Panc1 (cell line): ENCODE results near the gene NBR1. TPM values are rescaled to one million over a fixed set of nuclear protein-coding genes. Genes with fewer than 3 reads are reported as not detected.
"Not testable (repeated sequence)": the region's sequence is repeated elsewhere in the genome, so short reads cannot be mapped to it uniquely, and the experiment has no call there.

Source experiments
- ATAC-seq: fragments of 200-7000 bp; cut with Tn5 transposase; 2 replicates; pipeline ENCODE4 v1.9.1; 2020; ENCODE audit warnings: mild to moderate bottlenecking, moderate library complexity
- BruUV-seq: library from RNA; stranded (reverse); fragments of 400-500 nt; replicated peaks from 2 replicates; lab custom pipeline; 2021; lab: Mats Ljungman, UMichigan
- CTCF ChIA-PET: fragments of 300-600 bp; sonication (Branson Sonifier 250); formaldehyde crosslinking; loops from one replicate; lab custom pipeline; 2022; ENCODE audit warnings: antibody characterized with exemption; lab: Charles Lee
- POLR2A ChIA-PET: fragments of 300-600 bp; sonication (Branson Sonifier 250); formaldehyde crosslinking; loops from one replicate; lab custom pipeline; 2022; ENCODE audit warnings: antibody characterized with exemption; lab: Charles Lee
- DNase-seq: peaks from one replicate; pipeline ENCODE4 v3.0.0-alpha.2; 2010; ENCODE audit warnings: low read depth, low spot score
- H3K27ac ChIP-seq: 2 replicates; pipeline ENCODE4 v1.5.1; 2011; ENCODE audit warnings: mild to moderate bottlenecking, low read length, inconsistent platforms
- H3K27me3 ChIP-seq: fragments of 200-500 bp; sonication (Bioruptor generic); 2 replicates; pipeline ENCODE4 v1.6.0; 2014; ENCODE audit warnings: low read length, inconsistent platforms; ENCODE audit not compliant: control insufficient read depth, insufficient read depth
- H3K36me3 ChIP-seq: fragments of 200-500 bp; sonication (Bioruptor generic); 2 replicates; pipeline ENCODE4 v1.5.1; 2014; ENCODE audit warnings: inconsistent platforms, mild to moderate bottlenecking, low read length, moderate library complexity; ENCODE audit not compliant: control insufficient read depth, insufficient read depth
- H3K4me1 ChIP-seq: 2 replicates; pipeline ENCODE4 v1.5.1; 2011; ENCODE audit warnings: inconsistent platforms, mild to moderate bottlenecking, low read length, moderate library complexity; ENCODE audit not compliant: control insufficient read depth, insufficient read depth
- H3K4me3 ChIP-seq, 2 experiments: 2 replicates each; pipeline ENCODE4 v1.5.1; 2011 to 2012; ENCODE audit warnings: low read depth in 2 of 2, low read length in 2 of 2, mild to moderate bottlenecking in 2 of 2, inconsistent platforms in 1 of 2, moderate library complexity in 1 of 2
- H3K9me3 ChIP-seq: fragments of 200-500 bp; sonication (Bioruptor generic); 2 replicates; pipeline ENCODE4 v1.5.1; 2014; ENCODE audit warnings: low read depth, mild to moderate bottlenecking, inconsistent platforms, low read length, moderate library complexity; ENCODE audit not compliant: control insufficient read depth, insufficient read depth
- POLR2AphosphoS5 ChIP-seq: IDR thresholded peaks from 2 replicates; pipeline ENCODE4 v1.6.1; 2012; ENCODE audit warnings: mild to moderate bottlenecking, low read depth, low read length, moderate library complexity
- SIN3A ChIP-seq: IDR thresholded peaks from 2 replicates; pipeline ENCODE4 v1.6.1; 2012; ENCODE audit warnings: low read depth, mild to moderate bottlenecking, low read length, moderate library complexity, borderline replicate concordance; ENCODE audit not compliant: insufficient read depth
- TCF7L2 ChIP-seq: IDR thresholded peaks from 2 replicates; pipeline ENCODE4 v1.6.1; 2011; ENCODE audit warnings: mild to moderate bottlenecking, low read depth, low read length, inconsistent platforms
- in situ Hi-C: cut with HindIII; loops from 2 replicates; pipeline ENCODE4 v1.10.0; 2016; ENCODE audit warnings: low sequenced_read_pairs, low pct_unique_long_range_greater_than_20kb
- intact Hi-C: fragments of 100-400 bp; cut with micrococcal nuclease; formaldehyde crosslinking; loops from one replicate; pipeline ENCODE4 v1.10.0; 2022; ENCODE audit not compliant: unreplicated experiment
- total RNA-seq: library from RNA; stranded (reverse); gene quantifications from one replicate; pipeline ENCODE4 v1.2.1, GENCODE V29; 2021; ENCODE audit not compliant: unreplicated experiment
- TF ChIP-seq, protein P1 (sequence below), 2 experiments: IDR thresholded peaks; 2 replicates each; pipeline ENCODE4 v1.6.1; 2011 to 2012; ENCODE audit warnings: low read depth in 2 of 2, control low read depth in 1 of 2, low read length in 1 of 2, mild to moderate bottlenecking in 1 of 2, moderate library complexity in 1 of 2; ENCODE audit not compliant: insufficient read depth in 1 of 2
- TF ChIP-seq, protein P2 (sequence below): fragments of 450-650 bp; IDR thresholded peaks from 2 replicates; pipeline ENCODE4 v1.5.1; 2017; ENCODE audit warnings: mild to moderate bottlenecking

Gene NBR1
- total RNA-seq, 1 experiment from 2014 or later: 36.6 TPM

DNA sequence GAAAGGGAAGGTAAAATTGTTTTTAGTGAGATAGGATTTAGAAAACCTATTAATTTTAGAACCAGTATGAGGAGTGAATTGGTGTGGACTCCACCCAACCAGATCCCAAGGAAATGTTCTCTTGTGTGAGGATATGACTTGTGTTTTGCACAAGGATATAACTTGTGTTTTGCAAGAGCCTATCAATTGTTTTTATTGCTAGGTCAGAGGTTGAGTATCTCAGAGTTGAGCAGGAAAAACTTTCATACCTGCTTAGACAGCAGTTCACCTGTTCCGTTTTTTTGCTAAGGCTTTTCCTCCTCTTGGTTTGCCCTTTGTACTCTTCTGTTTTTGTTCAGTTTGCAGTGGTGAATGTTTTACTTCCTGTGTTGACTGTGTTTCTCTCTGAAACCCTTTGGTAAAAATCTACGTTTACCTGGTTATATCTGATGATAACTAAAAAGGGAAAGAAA, 5.1 kb downstream of the NBR1 start:
- intact Hi-C loops (no loop called here), in situ Hi-C loops (no loop called here)
- BruUV-seq: no TSS peak
- DNase-seq (no peak), ATAC-seq (no peak)
- H3K27me3 ChIP-seq: no peaks in the 10 kb centered on the region
- no peaks in the 10 kb centered on the region for H3K9me3 ChIP-seq
- H3K27ac ChIP-seq: no peak overlapping the region
- H3K4me1 ChIP-seq: peaks cover 14% of the 10 kb centered on the region
- ChIA-PET POLR2A (no interaction called here), CTCF (no interaction called here)
- no peak overlapping the region for H3K4me3 ChIP-seq
- H3K36me3 ChIP-seq: peaks cover 5% of the 10 kb centered on the region
- TF ChIP-seq TCF7L2 (no peak), POLR2AphosphoS5 (no peak), SIN3A (no peak)
- TF ChIP-seq, protein P1, sequence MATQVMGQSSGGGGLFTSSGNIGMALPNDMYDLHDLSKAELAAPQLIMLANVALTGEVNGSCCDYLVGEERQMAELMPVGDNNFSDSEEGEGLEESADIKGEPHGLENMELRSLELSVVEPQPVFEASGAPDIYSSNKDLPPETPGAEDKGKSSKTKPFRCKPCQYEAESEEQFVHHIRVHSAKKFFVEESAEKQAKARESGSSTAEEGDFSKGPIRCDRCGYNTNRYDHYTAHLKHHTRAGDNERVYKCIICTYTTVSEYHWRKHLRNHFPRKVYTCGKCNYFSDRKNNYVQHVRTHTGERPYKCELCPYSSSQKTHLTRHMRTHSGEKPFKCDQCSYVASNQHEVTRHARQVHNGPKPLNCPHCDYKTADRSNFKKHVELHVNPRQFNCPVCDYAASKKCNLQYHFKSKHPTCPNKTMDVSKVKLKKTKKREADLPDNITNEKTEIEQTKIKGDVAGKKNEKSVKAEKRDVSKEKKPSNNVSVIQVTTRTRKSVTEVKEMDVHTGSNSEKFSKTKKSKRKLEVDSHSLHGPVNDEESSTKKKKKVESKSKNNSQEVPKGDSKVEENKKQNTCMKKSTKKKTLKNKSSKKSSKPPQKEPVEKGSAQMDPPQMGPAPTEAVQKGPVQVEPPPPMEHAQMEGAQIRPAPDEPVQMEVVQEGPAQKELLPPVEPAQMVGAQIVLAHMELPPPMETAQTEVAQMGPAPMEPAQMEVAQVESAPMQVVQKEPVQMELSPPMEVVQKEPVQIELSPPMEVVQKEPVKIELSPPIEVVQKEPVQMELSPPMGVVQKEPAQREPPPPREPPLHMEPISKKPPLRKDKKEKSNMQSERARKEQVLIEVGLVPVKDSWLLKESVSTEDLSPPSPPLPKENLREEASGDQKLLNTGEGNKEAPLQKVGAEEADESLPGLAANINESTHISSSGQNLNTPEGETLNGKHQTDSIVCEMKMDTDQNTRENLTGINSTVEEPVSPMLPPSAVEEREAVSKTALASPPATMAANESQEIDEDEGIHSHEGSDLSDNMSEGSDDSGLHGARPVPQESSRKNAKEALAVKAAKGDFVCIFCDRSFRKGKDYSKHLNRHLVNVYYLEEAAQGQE (IDR thresholded peaks at IDR 0.05; ENCODE audit: insufficient read depth in 1 of 2, low read depth in 2 of 2, low read length in 1 of 2): no peak
- TF ChIP-seq, protein P2, sequence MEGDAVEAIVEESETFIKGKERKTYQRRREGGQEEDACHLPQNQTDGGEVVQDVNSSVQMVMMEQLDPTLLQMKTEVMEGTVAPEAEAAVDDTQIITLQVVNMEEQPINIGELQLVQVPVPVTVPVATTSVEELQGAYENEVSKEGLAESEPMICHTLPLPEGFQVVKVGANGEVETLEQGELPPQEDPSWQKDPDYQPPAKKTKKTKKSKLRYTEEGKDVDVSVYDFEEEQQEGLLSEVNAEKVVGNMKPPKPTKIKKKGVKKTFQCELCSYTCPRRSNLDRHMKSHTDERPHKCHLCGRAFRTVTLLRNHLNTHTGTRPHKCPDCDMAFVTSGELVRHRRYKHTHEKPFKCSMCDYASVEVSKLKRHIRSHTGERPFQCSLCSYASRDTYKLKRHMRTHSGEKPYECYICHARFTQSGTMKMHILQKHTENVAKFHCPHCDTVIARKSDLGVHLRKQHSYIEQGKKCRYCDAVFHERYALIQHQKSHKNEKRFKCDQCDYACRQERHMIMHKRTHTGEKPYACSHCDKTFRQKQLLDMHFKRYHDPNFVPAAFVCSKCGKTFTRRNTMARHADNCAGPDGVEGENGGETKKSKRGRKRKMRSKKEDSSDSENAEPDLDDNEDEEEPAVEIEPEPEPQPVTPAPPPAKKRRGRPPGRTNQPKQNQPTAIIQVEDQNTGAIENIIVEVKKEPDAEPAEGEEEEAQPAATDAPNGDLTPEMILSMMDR: no peak

DNA sequence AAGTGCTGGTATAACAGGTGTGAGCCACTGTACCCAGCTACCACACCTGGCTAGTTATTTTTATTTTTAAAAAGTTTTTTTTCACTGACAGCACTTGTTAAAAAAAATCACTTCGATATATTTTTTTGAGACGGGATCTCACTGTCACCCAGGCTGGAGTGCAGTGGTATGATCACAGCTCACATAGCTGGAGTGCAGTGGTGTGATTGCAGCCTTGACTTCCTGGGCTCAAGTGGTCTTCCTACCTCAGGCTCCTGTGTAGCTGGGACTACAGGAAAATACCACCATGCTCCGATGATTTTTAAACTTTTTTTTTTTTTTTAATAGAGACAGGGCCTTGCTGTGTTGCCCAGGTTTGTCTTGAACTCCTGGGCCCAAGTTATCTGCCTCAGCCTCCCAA, 12.9 kb downstream of the NBR1 start:
- Histone ChIP-seq H3K4me3 (no peak overlapping the region), H3K27me3 (no peaks in the 10 kb centered on the region), H3K36me3 (peaks cover 5% of the 10 kb centered on the region; the same call in 1 of the 2 replicates), H3K9me3 (no peaks in the 10 kb centered on the region), H3K4me1 (no peaks in the 10 kb centered on the region), H3K27ac (no peak overlapping the region)
- TF ChIP-seq TCF7L2 (no peak), POLR2AphosphoS5 (no peak), SIN3A (no peak)
- TF ChIP-seq, protein P1 (IDR thresholded peaks at IDR 0.05; ENCODE audit: insufficient read depth in 1 of 2, low read depth in 2 of 2, low read length in 1 of 2): no peak
- TF ChIP-seq, protein P2: no peak
- DNase-seq: no peak
- intact Hi-C loops: no loop called here
- in situ Hi-C loops: no loop called here
- POLR2A ChIA-PET: no interaction called here
- BruUV-seq: no TSS peak
- CTCF ChIA-PET: no interaction called here
- ATAC-seq: no peak

DNA sequence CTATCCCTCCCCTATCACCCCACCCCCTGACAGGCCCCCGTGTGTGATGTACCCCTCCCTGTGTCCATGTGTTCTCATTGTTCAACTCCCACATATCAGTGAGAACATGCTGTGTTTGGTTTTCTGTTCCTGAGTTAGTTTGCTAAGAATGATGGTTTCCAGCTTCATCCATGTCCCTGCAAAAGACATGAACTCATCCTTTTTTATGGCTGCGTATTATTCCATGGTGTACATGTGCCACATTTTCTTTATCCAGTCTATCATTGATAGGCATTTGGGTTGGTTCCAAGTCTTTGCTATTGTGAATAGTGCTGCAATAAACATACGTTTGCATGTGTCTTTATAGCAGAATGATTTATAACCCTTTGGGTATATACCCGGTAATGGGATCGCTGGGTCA, 15.6 kb downstream of the NBR1 start:
- H3K9me3 ChIP-seq, in situ Hi-C loops, ATAC-seq, H3K4me3 ChIP-seq, H3K4me1 ChIP-seq, H3K27ac ChIP-seq, DNase-seq, intact Hi-C loops, H3K36me3 ChIP-seq, POLR2A ChIA-PET, CTCF ChIA-PET, BruUV-seq, H3K27me3 ChIP-seq: not testable (repeated sequence)
